ENCODE measurements around the gene MOV10L1.

- TF ChIP-seq CTCF (IDR thresholded peaks at IDR 0.05) (peak in 4 of 6 experiments; percentile 55 to 94 (median 82)), POLR2A (IDR thresholded peaks at IDR 0.05) (no peak)
These were observed 56.8 kb downstream of the MOV10L1 start for GRCh38 chr22:50146439-50147238.

All from Peyer's patch (tissue), 4 donors.